Suprapubic skin (tissue), 4 donors: ENCODE results near the gene RBM3. TPM values are rescaled to one million over a fixed set of nuclear protein-coding genes. Genes with fewer than 3 reads are reported as not detected.
A peak's percentile ranks its signal among the peaks of the same experiment; 100 is the strongest.

Source experiments
- DNase-seq, 2 donors: peaks; one replicate each; pipeline ENCODE4 v3.0.0-alpha.2; 2019; ENCODE audit warnings: low spot score in 2 of 2
- H3K27ac ChIP-seq: fragments of 200-600 bp; sonication (generic); one replicate; pipeline ENCODE4 v1.5.1; 2019
- H3K27me3 ChIP-seq: fragments of 200-600 bp; sonication (generic); one replicate; pipeline ENCODE4 v1.5.1; 2019
- H3K36me3 ChIP-seq: fragments of 200-600 bp; sonication (generic); one replicate; pipeline ENCODE4 v1.5.1; 2019
- H3K4me1 ChIP-seq: fragments of 200-600 bp; sonication (generic); one replicate; pipeline ENCODE4 v1.5.1; 2019
- H3K4me3 ChIP-seq: fragments of 200-600 bp; sonication (generic); one replicate; pipeline ENCODE4 v1.5.1; 2019; ENCODE audit warnings: mild to moderate bottlenecking
- H3K9me3 ChIP-seq: fragments of 200-600 bp; sonication (generic); one replicate; pipeline ENCODE4 v1.5.1; 2019
- CTCF ChIP-seq, 2 donors: fragments of 200-600 bp in 1 of 2; fragments of 450-650 bp in 1 of 2; sonication (generic) in 1 of 2; IDR thresholded peaks; one replicate each; pipeline ENCODE4 v1.5.1; 2016 to 2019; ENCODE audit warnings: antibody characterized with exemption in 2 of 2, mild to moderate bottlenecking in 1 of 2, moderate library complexity in 1 of 2
- EP300 ChIP-seq: sonication (generic); formaldehyde crosslinking; IDR thresholded peaks from one replicate; pipeline ENCODE4 v1.6.1; 2017; ENCODE audit warnings: antibody characterized with exemption
- POLR2A ChIP-seq, 2 donors: fragments of 450-650 bp; IDR thresholded peaks; one replicate each; pipeline ENCODE4 v1.6.1; 2017; ENCODE audit warnings: antibody characterized with exemption in 2 of 2, mild to moderate bottlenecking in 2 of 2, moderate library complexity in 2 of 2
- POLR2AphosphoS5 ChIP-seq, 3 donors: sonication (generic); formaldehyde crosslinking; IDR thresholded peaks; one replicate each; pipeline ENCODE4 v1.6.1; 2017; ENCODE audit warnings: antibody characterized with exemption in 3 of 3
- WGBS: methylation state at CpG from one replicate; pipeline ENCODE4 v1.1.5; 2018; 5-methylcytosine and 5-hydroxymethylcytosine counted together
- total RNA-seq, 4 donors: library from RNA; depleted of rRNA; stranded (reverse); fragments of >200 nt; gene quantifications; one replicate each; pipeline ENCODE4 v1.1.0, GENCODE V29; 2016

RBM3 gene
- total RNA-seq, 4 donors from 2014 or later: 167 to 245 (median 204) TPM

GRCh38 chrX:48597353-48598264 is 23.3 kb downstream of the RBM3 start, which contains the start of gene WDR13:
TSS of gene WDR13 (plus strand) at chrX:48597492. CDS start at chrX:48597997, 505 bp downstream.
- Histone ChIP-seq H3K27ac (peak within 1 kb of the TSS; percentile 98), H3K36me3 (peaks cover 31% of the 10 kb centered on the region), H3K4me3 (peak within 1 kb of the TSS; percentile 58), H3K9me3 (no peaks in the 10 kb centered on the region), H3K27me3 (no peaks in the 10 kb centered on the region), H3K4me1 (peaks cover 14% of the 10 kb centered on the region)
- TF ChIP-seq CTCF (IDR thresholded peaks at IDR 0.05) (no peak), EP300 (no peak), POLR2A (IDR thresholded peaks at IDR 0.05) (peak in 1 of 2 donors; percentile 45), POLR2AphosphoS5 (IDR thresholded peaks at IDR 0.05) (peak; percentile 51 to 85 (median 84))
- DNase-seq: peak; percentile 92 to 95
- 35% methylated on average over 58 of the region's 62 CpGs for WGBS

GRCh38 chrX:48598614-48599013 is 24.3 kb downstream of the RBM3 start:
- peaks cover 34% of the 10 kb centered on the region for H3K36me3 ChIP-seq
- 85% methylated on average over 19 of the region's 25 CpGs for WGBS
- H3K9me3 ChIP-seq: no peaks in the 10 kb centered on the region
- peak overlapping the region; percentile 58 for H3K4me3 ChIP-seq
- TF ChIP-seq EP300 (no peak), POLR2A (IDR thresholded peaks at IDR 0.05) (no peak), CTCF (IDR thresholded peaks at IDR 0.05) (no peak), POLR2AphosphoS5 (IDR thresholded peaks at IDR 0.05) (no peak)
- H3K27ac ChIP-seq: peak overlapping the region; percentile 98
- no peak for DNase-seq
- no peaks in the 10 kb centered on the region for H3K27me3 ChIP-seq
- peaks cover 14% of the 10 kb centered on the region for H3K4me1 ChIP-seq

- Histone ChIP-seq H3K4me1 (peaks cover 14% of the 10 kb centered on the region), H3K27ac (no peak overlapping the region), H3K9me3 (no peaks in the 10 kb centered on the region), H3K4me3 (no peak overlapping the region), H3K36me3 (peaks cover 41% of the 10 kb centered on the region), H3K27me3 (no peaks in the 10 kb centered on the region)
- DNase-seq: no peak
- no CpG with 5 or more reads among the region's 20 CpGs for WGBS
- TF ChIP-seq EP300 (no peak), POLR2AphosphoS5 (IDR thresholded peaks at IDR 0.05) (no peak), CTCF (IDR thresholded peaks at IDR 0.05) (no peak), POLR2A (IDR thresholded peaks at IDR 0.05) (no peak)
These were observed 25.1 kb downstream of the RBM3 start for GRCh38 chrX:48599341-48599740.

GRCh38 chrX:48600226-48600625 is 25.9 kb downstream of the RBM3 start:
- 80% methylated on average over 13 of the region's 19 CpGs for WGBS
- Histone ChIP-seq H3K36me3 (peaks cover 50% of the 10 kb centered on the region), H3K9me3 (no peaks in the 10 kb centered on the region), H3K4me3 (no peak overlapping the region), H3K4me1 (peaks cover 14% of the 10 kb centered on the region), H3K27ac (no peak overlapping the region), H3K27me3 (no peaks in the 10 kb centered on the region)
- no peak for DNase-seq
- TF ChIP-seq POLR2AphosphoS5 (IDR thresholded peaks at IDR 0.05) (no peak), POLR2A (IDR thresholded peaks at IDR 0.05) (no peak), CTCF (IDR thresholded peaks at IDR 0.05) (no peak), EP300 (no peak)

- H3K9me3 ChIP-seq: no peaks in the 10 kb centered on the region
- no peak for DNase-seq
- 73% methylated on average over 7 of the region's 17 CpGs for WGBS
- TF ChIP-seq CTCF (IDR thresholded peaks at IDR 0.05) (no peak), POLR2AphosphoS5 (IDR thresholded peaks at IDR 0.05) (no peak), EP300 (no peak), POLR2A (IDR thresholded peaks at IDR 0.05) (no peak)
- H3K36me3 ChIP-seq: peaks cover 50% of the 10 kb centered on the region
- H3K4me3 ChIP-seq: no peak overlapping the region
- no peak overlapping the region for H3K27ac ChIP-seq
- H3K4me1 ChIP-seq: peaks cover 11% of the 10 kb centered on the region
- no peaks in the 10 kb centered on the region for H3K27me3 ChIP-seq
These were observed 27.6 kb downstream of the RBM3 start for GRCh38 chrX:48601741-48602394.
